Measurements from ENCODE around the gene SPRN.

SPRN gene

GRCh38 chr10:133465950-133466474 is 41.6 kb upstream of the SPRN start:
- DNase-seq (ENCODE audit: low read depth), result no peak
- no peak overlapping the region for H3K4me3 ChIP-seq (ENCODE audit: low read depth, low read length)
- no peak for TF ChIP-seq CTCF (IDR thresholded peaks at IDR 0.05; ENCODE audit: low read depth, low read length, missing control alignments)

GRCh38 chr10:133465191-133465949 is 40.9 kb upstream of the SPRN start:
- no peak for DNase-seq (ENCODE audit: low read depth)
- H3K4me3 ChIP-seq (ENCODE audit: low read depth, low read length), result no peak overlapping the region
- TF ChIP-seq CTCF (IDR thresholded peaks at IDR 0.05; ENCODE audit: low read depth, low read length, missing control alignments), result no peak

- no peak overlapping the region for H3K4me3 ChIP-seq (ENCODE audit: low read depth, low read length)
- TF ChIP-seq CTCF (IDR thresholded peaks at IDR 0.05; ENCODE audit: low read depth, low read length, missing control alignments), result no peak
- no peak for DNase-seq (ENCODE audit: low read depth)
These were observed 40.2 kb upstream of the SPRN start for GRCh38 chr10:133464582-133465031.

- no peak overlapping the region for H3K4me3 ChIP-seq (ENCODE audit: low read depth, low read length)
- no peak for TF ChIP-seq CTCF (IDR thresholded peaks at IDR 0.05; ENCODE audit: low read depth, low read length, missing control alignments)
- DNase-seq (ENCODE audit: low read depth), result no peak
These were observed 38.3 kb upstream of the SPRN start for GRCh38 chr10:133462512-133463305.

GRCh38 chr10:133461841-133462240 is 37.4 kb upstream of the SPRN start:
- H3K4me3 ChIP-seq (ENCODE audit: low read depth, low read length), result no peak overlapping the region
- no peak for DNase-seq (ENCODE audit: low read depth)
- TF ChIP-seq CTCF (IDR thresholded peaks at IDR 0.05; ENCODE audit: low read depth, low read length, missing control alignments), result no peak

- H3K4me3 ChIP-seq (ENCODE audit: low read depth, low read length), result no peak overlapping the region
- TF ChIP-seq CTCF (IDR thresholded peaks at IDR 0.05; ENCODE audit: low read depth, low read length, missing control alignments), result no peak
- no peak for DNase-seq (ENCODE audit: low read depth)
These were observed 36.6 kb upstream of the SPRN start for GRCh38 chr10:133461027-133461426.

All from GM12864 (cell line).